Adrenal gland (tissue), 5 donors: Measurements from ENCODE around the gene TBC1D14.
A peak's percentile ranks its signal among the peaks of the same experiment; 100 is the strongest.

Experiments used
- POLR2A ChIP-seq, 2 donors: fragments of 450-650 bp; IDR thresholded peaks; one replicate each; pipeline ENCODE4 v1.6.1; 2017; ENCODE audit warnings: antibody characterized with exemption in 2 of 2, mild to moderate bottlenecking in 2 of 2, moderate library complexity in 1 of 2
- TF ChIP-seq, protein P1 (sequence below), 6 experiments: fragments of 450-650 bp in 4 of 6; fragments of 200-600 bp in 2 of 6; sonication (generic) in 1 of 6; IDR thresholded peaks; 1 replicate in 5 of 6; 2 replicates in 1 of 6; pipeline versions ENCODE4 v1.5.1 to v1.8.0; 2016 to 2021; ENCODE audit warnings: antibody characterized with exemption in 6 of 6, mild to moderate bottlenecking in 2 of 6, moderate library complexity in 1 of 6
- donor health status: DM: no; HTN: no; CAD: no.

GRCh38 chr4:6910340-6910959 is 824 bp downstream of the TBC1D14 start:
- TF ChIP-seq, protein P1, sequence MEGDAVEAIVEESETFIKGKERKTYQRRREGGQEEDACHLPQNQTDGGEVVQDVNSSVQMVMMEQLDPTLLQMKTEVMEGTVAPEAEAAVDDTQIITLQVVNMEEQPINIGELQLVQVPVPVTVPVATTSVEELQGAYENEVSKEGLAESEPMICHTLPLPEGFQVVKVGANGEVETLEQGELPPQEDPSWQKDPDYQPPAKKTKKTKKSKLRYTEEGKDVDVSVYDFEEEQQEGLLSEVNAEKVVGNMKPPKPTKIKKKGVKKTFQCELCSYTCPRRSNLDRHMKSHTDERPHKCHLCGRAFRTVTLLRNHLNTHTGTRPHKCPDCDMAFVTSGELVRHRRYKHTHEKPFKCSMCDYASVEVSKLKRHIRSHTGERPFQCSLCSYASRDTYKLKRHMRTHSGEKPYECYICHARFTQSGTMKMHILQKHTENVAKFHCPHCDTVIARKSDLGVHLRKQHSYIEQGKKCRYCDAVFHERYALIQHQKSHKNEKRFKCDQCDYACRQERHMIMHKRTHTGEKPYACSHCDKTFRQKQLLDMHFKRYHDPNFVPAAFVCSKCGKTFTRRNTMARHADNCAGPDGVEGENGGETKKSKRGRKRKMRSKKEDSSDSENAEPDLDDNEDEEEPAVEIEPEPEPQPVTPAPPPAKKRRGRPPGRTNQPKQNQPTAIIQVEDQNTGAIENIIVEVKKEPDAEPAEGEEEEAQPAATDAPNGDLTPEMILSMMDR (IDR thresholded peaks at IDR 0.05): peak in 5 of 6 experiments; percentile 10 to 36 (median 18)
- TF ChIP-seq POLR2A (IDR thresholded peaks at IDR 0.05): peak in 1 of 2 donors; percentile 35
